ENCODE data around the gene FGF10. TPM values are rescaled to one million over a fixed set of nuclear protein-coding genes. Genes with fewer than 3 reads are reported as not detected.

Gene FGF10
- total RNA-seq, 6 experiments from 2014 or later = not detected

DNA sequence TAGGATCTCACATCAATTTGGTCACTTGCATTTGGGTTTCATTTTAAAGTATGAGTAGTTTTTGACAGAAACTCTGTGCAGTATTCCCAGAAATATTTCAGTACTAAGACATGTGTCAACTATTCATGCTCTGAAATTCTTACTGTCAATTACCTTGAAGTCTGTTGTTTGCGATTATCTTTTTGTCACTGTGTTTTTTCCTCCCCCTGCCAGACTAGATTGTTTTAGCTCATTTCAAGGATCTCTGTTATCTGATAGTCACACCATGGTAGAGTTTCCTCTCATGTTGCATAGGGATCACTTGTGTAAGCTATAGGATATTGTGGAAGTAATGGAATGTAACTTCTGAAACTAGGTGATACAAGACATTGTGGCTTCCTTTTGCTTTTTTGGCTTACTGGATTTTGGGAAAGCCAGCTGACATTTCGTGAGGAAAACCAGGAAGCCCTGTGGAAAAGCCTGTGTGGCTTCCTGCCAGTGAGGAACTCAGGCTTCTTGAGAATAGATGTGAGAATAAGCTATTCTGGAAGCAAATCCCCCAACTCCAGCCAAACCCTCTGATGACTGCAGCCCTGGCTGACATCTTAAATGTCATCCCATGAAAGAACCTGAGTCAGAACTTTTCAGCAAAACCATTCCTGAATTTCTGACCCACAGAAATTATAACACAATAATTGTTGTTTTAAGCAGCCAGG, 122.2 kb downstream of the FGF10 start:
- no peak overlapping the region for H3K4me3 Mint-ChIP-seq
- H3K27me3 Mint-ChIP-seq (ENCODE audit: insufficient read depth) = no peaks in the 10 kb centered on the region; the same call in 1 of the 2 replicates
- DNase-seq = no peak

DNA sequence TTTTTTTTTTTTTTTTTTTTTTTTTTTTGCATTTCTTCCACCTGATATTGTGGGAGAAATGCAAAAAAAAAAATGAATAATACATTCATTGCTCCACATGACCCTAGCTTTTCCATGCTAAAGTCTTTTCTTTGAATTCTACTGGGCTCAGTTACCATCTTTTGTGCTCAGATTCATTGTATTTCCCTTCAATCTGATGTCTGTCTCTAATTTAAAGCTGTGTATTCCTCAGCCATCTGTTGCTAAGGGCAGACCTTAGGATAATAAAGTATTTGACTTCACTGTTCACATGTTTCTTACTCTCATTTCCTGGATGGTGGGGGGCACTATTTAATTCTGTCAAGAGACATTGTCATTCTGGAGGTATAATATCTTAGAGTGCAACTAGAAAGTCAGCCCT, 123.5 kb downstream of the FGF10 start:
- no peaks in the 10 kb centered on the region; the same call in 1 of the 2 replicates for H3K27me3 Mint-ChIP-seq (ENCODE audit: insufficient read depth)
- H3K4me3 Mint-ChIP-seq = no peak overlapping the region
- H3K9me3 Mint-ChIP-seq = peaks cover 18% of the 10 kb centered on the region; the same call in 1 of the 2 replicates
- TF ChIP-seq, protein P1, sequence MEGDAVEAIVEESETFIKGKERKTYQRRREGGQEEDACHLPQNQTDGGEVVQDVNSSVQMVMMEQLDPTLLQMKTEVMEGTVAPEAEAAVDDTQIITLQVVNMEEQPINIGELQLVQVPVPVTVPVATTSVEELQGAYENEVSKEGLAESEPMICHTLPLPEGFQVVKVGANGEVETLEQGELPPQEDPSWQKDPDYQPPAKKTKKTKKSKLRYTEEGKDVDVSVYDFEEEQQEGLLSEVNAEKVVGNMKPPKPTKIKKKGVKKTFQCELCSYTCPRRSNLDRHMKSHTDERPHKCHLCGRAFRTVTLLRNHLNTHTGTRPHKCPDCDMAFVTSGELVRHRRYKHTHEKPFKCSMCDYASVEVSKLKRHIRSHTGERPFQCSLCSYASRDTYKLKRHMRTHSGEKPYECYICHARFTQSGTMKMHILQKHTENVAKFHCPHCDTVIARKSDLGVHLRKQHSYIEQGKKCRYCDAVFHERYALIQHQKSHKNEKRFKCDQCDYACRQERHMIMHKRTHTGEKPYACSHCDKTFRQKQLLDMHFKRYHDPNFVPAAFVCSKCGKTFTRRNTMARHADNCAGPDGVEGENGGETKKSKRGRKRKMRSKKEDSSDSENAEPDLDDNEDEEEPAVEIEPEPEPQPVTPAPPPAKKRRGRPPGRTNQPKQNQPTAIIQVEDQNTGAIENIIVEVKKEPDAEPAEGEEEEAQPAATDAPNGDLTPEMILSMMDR (IDR thresholded peaks at IDR 0.05) = no peak
- H3K27ac Mint-ChIP-seq = no peak overlapping the region
- no peaks in the 10 kb centered on the region; the same call in 1 of the 2 replicates for H3K36me3 Mint-ChIP-seq (ENCODE audit: low read depth)
- DNase-seq = no peak
- no peaks in the 10 kb centered on the region for H3K4me1 Mint-ChIP-seq (ENCODE audit: low read depth)

More for the DNA sequence above, 122.2 kb downstream of the FGF10 start:
- peaks cover 18% of the 10 kb centered on the region; the same call in 1 of the 2 replicates for H3K9me3 Mint-ChIP-seq
- TF ChIP-seq, protein P1 (IDR thresholded peaks at IDR 0.05) = no peak
- H3K36me3 Mint-ChIP-seq (ENCODE audit: low read depth) = no peaks in the 10 kb centered on the region; the same call in 1 of the 2 replicates
- H3K4me1 Mint-ChIP-seq (ENCODE audit: low read depth) = no peaks in the 10 kb centered on the region
- H3K27ac Mint-ChIP-seq = no peak overlapping the region

GRCh38 chr5:44260793-44261192, 128.4 kb downstream of the FGF10 start:
- H3K4me3 Mint-ChIP-seq = no peak overlapping the region
- no peak for DNase-seq

DNA sequence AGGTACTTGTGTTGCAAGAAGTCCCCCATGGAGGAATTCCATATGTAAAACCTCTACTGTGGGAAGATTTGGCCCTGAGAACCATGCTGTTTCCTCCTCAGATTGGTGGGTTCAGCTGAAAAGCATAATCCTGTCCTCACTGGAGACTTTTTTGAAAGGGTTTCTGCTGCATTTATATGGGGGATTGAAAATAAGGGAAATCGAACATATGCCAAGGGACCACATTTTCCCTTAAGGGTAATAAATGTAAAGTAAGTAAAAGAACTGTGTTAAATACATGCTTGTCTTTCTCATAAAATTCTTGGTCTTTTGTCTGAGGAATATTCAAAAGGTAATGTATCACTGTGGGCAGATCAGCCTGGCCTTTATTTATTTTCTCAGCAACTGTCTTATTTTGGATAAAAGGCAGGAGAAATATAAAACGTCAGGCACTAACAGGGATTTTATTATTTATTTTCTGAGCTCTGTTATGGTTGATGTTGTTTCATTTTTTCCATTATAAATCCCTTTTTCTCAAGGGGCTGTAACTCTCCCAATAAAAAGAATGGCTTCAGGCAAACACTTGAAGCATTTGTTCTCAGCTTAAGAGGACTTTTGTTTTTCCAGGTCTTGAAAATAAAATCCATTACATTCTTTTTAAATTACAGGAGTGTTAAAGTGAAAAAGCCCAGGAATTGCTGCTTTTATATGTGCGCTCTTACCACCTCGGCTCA, 131.4 kb downstream of the FGF10 start:
- H3K36me3 Mint-ChIP-seq (ENCODE audit: low read depth) = no peaks in the 10 kb centered on the region
- H3K9me3 Mint-ChIP-seq = peaks cover 14% of the 10 kb centered on the region
- TF ChIP-seq, protein P1 (IDR thresholded peaks at IDR 0.05) = no peak
- no peaks in the 10 kb centered on the region for H3K4me1 Mint-ChIP-seq (ENCODE audit: low read depth)
- H3K4me3 Mint-ChIP-seq = no peak overlapping the region
- no peak for DNase-seq
- H3K27ac Mint-ChIP-seq = no peak overlapping the region
- no peaks in the 10 kb centered on the region; the same call in 1 of the 2 replicates for H3K27me3 Mint-ChIP-seq (ENCODE audit: insufficient read depth)

More at GRCh38 chr5:44260793-44261192, 128.4 kb downstream of the FGF10 start:
- Mint-ChIP-seq H3K27ac (no peak overlapping the region), H3K36me3 (ENCODE audit: low read depth) (no peaks in the 10 kb centered on the region; the same call in 1 of the 2 replicates), H3K4me1 (ENCODE audit: low read depth) (no peaks in the 10 kb centered on the region), H3K27me3 (ENCODE audit: insufficient read depth) (no peaks in the 10 kb centered on the region; the same call in 1 of the 2 replicates), H3K9me3 (peaks cover 16% of the 10 kb centered on the region)
- TF ChIP-seq, protein P1 (IDR thresholded peaks at IDR 0.05) = no peak

DNA sequence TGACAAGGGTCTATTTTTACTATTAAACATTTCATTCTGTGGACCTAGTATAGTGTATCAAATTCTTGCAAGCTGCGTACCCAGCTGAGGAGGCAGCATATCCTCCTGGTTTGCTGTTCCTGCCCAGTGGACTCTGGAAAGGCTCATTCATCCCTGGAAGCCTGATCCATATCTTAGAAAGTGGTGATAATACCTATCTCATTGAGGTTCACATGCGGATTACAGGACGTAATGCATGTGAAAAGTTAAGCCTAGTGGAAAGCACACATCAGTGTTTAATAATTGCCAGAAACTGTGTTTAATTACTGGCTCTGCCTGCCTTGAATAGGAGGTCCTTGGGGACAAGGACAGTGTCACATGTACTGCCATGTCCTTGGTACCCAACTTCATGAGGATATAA, 132.0 kb downstream of the FGF10 start:
- Mint-ChIP-seq H3K27ac (no peak overlapping the region), H3K27me3 (ENCODE audit: insufficient read depth) (no peaks in the 10 kb centered on the region; the same call in 1 of the 2 replicates), H3K4me3 (no peak overlapping the region), H3K9me3 (peaks cover 8% of the 10 kb centered on the region), H3K36me3 (ENCODE audit: low read depth) (no peaks in the 10 kb centered on the region), H3K4me1 (ENCODE audit: low read depth) (no peaks in the 10 kb centered on the region)
- TF ChIP-seq, protein P1 (IDR thresholded peaks at IDR 0.05) = no peak
- no peak for DNase-seq

Measured in HFFc6 (cell line).